T-cell (primary cell): ENCODE data around the gene MDP1. TPM values are rescaled to one million over a fixed set of nuclear protein-coding genes. Genes with fewer than 3 reads are reported as not detected.
A peak's percentile ranks its signal among the peaks of the same experiment; 100 is the strongest.

Experiments
- ATAC-seq, 4 experiments: fragments of 200-7000 bp in 3 of 4; fragments of 150-1000 bp in 1 of 4; cut with Tn5 transposase; replicated peaks in 1 of 4; 1 replicate in 3 of 4; 2 replicates in 1 of 4; pipeline ENCODE4 v1.10.0; 2021; ENCODE audit warnings: moderate library complexity in 3 of 4, mild to moderate bottlenecking in 2 of 4, moderate number of reproducible peaks in 1 of 4
- CTCF ChIA-PET, 2 donors: fragments of 300-600 bp; sonication (Branson Sonifier 250); formaldehyde crosslinking; loops; one replicate each; lab custom pipeline; 2022; ENCODE audit warnings: antibody characterized with exemption in 2 of 2; lab: Charles Lee
- POLR2A ChIA-PET, 2 donors: fragments of 300-600 bp; sonication (Branson Sonifier 250); formaldehyde crosslinking; loops; one replicate each; lab custom pipeline; 2022; ENCODE audit warnings: antibody characterized with exemption in 2 of 2; lab: Charles Lee
- DNase-seq, 35 experiments: peaks; one replicate each; pipeline versions ENCODE4 v3.0.0 to v3.0.0-alpha.2; 2013 to 2023
- H3K27ac ChIP-seq: one replicate; pipeline ENCODE4 v1.5.1; 2013; ENCODE audit warnings: low read length
- H3K27me3 ChIP-seq, 2 experiments: replicated peaks in 1 of 2; 1 replicate in 1 of 2; 2 replicates in 1 of 2; pipeline versions ENCODE4 v1.6.1 to v1.7.0; 2013; ENCODE audit warnings: low read length in 1 of 2, mixed read lengths in 1 of 2; ENCODE audit not compliant: control insufficient read depth in 2 of 2, insufficient read depth in 2 of 2; ENCODE audit errors: extremely low read depth in 1 of 2
- H3K36me3 ChIP-seq, 2 donors: 1 replicate in 1 of 2; 2 replicates in 1 of 2; pipeline versions ENCODE4 v1.6.1 to v1.7.0; 2013; ENCODE audit warnings: low read length in 1 of 2; ENCODE audit not compliant: control insufficient read depth in 2 of 2, insufficient read depth in 1 of 2; ENCODE audit errors: extremely low read depth in 1 of 2
- H3K4me1 ChIP-seq, 2 experiments: 1 replicate in 1 of 2; 2 replicates in 1 of 2; pipeline versions ENCODE4 v1.6.1 to v1.7.0; 2013; ENCODE audit warnings: low read length in 2 of 2, mixed read lengths in 1 of 2; ENCODE audit not compliant: insufficient read depth in 2 of 2, control insufficient read depth in 1 of 2; ENCODE audit errors: extremely low read depth in 1 of 2
- H3K4me3 ChIP-seq, 2 donors: 1 replicate in 1 of 2; 2 replicates in 1 of 2; pipeline versions ENCODE4 v1.5.1 to v1.7.0; 2013; ENCODE audit warnings: mild to moderate bottlenecking in 2 of 2, low read length in 1 of 2, moderate library complexity in 1 of 2; ENCODE audit not compliant: control insufficient read depth in 1 of 2; ENCODE audit errors: extremely low read depth in 1 of 2
- H3K9me3 ChIP-seq: 2 replicates; pipeline ENCODE4 v1.7.0; 2013
- H3K27ac Mint-ChIP-seq, 2 donors: one replicate each; pipeline ENCODE4 v1.8.0; 2020 to 2021; ENCODE audit warnings: mild to moderate bottlenecking in 2 of 2, mixed read lengths in 2 of 2
- H3K27me3 Mint-ChIP-seq, 2 donors: one replicate each; pipeline ENCODE4 v1.8.0; 2021 to 2022; ENCODE audit warnings: mixed read lengths in 2 of 2
- H3K36me3 Mint-ChIP-seq: one replicate; pipeline ENCODE4 v1.8.0; 2021; ENCODE audit warnings: mixed read lengths
- H3K4me1 Mint-ChIP-seq, 3 donors: one replicate each; pipeline ENCODE4 v1.8.0; 2020 to 2022; ENCODE audit warnings: mixed read lengths in 3 of 3, mild to moderate bottlenecking in 1 of 3
- H3K4me3 Mint-ChIP-seq, 3 donors: one replicate each; pipeline ENCODE4 v1.8.0; 2020 to 2022; ENCODE audit warnings: mild to moderate bottlenecking in 3 of 3, mixed read lengths in 3 of 3, moderate library complexity in 3 of 3
- H3K9me3 Mint-ChIP-seq, 3 donors: one replicate each; pipeline ENCODE4 v1.8.0; 2020 to 2022; ENCODE audit warnings: mixed read lengths in 3 of 3
- WGBS: methylation state at CpG from one replicate; pipeline ENCODE4 v1.1.5; 2013; ENCODE audit warnings: missing lambda C conversion rate; ENCODE audit not compliant: insufficient coverage; 5-methylcytosine and 5-hydroxymethylcytosine counted together
- total RNA-seq, 35 experiments: library from RNA in 6 of 35; stranded (reverse) in 6 of 35; fragments of 120-200 nt in 1 of 35; gene quantifications; one replicate each; pipeline versions ENCODE4 v1.2.1 to v1.2.4 and lab custom pipeline; 2013 to 2026

The MDP1 gene
- total RNA-seq, 5 donors from 2014 or later (not counting 1 experiment from before 2014, with no cell fraction given), result 7.2 to 17.5 (median 12.1) TPM

DNA sequence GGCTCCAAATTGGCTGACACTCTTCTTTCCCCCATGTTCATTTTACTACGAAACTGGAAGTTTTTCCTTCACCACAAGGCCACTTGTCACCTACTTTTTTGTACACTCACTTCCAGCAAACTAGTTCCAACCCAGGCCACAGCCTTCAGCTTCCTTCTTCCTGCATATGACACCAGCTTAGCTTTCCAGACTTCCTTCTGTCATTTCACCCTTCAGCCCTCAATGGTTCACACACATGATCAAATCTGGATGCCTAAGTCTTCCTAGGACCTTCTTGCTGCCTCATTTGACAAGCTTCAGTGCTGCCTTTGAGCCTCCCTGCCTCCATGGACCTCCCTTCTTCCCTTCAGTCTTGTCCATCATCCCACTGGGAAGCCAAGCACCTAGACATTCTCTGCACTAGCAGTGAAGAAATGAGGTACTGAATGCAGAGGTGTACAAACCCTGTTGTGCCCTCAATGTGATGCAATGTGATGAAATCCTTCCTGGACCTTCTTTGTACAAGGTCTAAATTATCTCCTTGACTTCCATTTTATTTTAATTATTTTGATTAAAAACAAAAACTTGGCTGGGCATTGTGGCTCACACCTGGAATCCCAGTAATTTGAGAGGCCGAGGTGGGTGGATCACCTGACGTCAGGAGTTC is 48.3 kb downstream of the MDP1 start:
- H3K27me3 Mint-ChIP-seq, result no peaks in the 10 kb centered on the region

GRCh38 chr14:24165785-24166184 is 50.1 kb downstream of the MDP1 start:
- H3K27ac Mint-ChIP-seq, result peak overlapping the region; percentile 61 to 68

More for the DNA sequence above, 48.3 kb downstream of the MDP1 start:
- H3K27me3 ChIP-seq, result no peaks in the 10 kb centered on the region
- H3K36me3 ChIP-seq, result peaks cover 18 to 58% of the 10 kb centered on the region in 2 donors
- Mint-ChIP-seq H3K4me1 (peaks cover 51 to 67% (median 65%) of the 10 kb centered on the region in 3 donors), H3K36me3 (peaks cover 53% of the 10 kb centered on the region), H3K4me3 (no peak overlapping the region), H3K27ac (peak overlapping the region in 1 of 2 donors; percentile 76), H3K9me3 (no peaks in the 10 kb centered on the region)
- H3K9me3 ChIP-seq, result no peaks in the 10 kb centered on the region
- H3K4me3 ChIP-seq, result no peak overlapping the region
- CTCF ChIA-PET, result no interaction called here
- 85% methylated on average over 3 of the region's 3 CpGs for WGBS
- DNase-seq (no peak), ATAC-seq (no peak)
- H3K4me1 ChIP-seq, result peaks cover 6 to 58% of the 10 kb centered on the region in 2 experiments
- no peak overlapping the region for H3K27ac ChIP-seq
- POLR2A ChIA-PET, result no interaction called here

DNA sequence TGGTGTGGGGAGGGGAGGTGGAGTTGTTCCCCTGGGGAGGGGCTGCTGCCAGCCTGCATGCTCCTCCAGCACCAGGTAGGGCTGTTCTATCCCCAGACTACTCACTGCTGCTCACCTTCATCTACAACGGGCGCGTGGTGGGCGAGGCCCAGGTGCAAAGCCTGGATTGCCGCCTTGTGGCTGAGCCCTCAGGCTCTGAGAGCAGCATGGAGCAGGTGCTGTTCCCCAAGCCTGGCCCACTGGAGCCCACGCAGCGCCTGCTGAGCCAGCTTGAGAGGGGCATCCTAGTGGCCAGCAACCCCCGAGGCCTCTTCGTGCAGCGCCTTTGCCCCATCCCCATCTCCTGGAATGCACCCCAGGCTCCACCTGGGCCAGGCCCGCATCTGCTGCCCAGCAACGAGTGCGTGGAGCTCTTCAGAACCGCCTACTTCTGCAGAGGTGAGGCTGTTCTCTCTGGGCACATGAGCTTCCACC is 51.3 kb downstream of the MDP1 start:
- H3K9me3 Mint-ChIP-seq, result no peaks in the 10 kb centered on the region
- H3K27me3 Mint-ChIP-seq, result no peaks in the 10 kb centered on the region
- H3K4me3 Mint-ChIP-seq, result peak overlapping the region; percentile 39 to 92 (median 52)
- H3K4me1 Mint-ChIP-seq, result peaks cover 62 to 71% (median 69%) of the 10 kb centered on the region in 3 donors
- no peak overlapping the region for H3K4me3 ChIP-seq
- H3K27ac ChIP-seq, result no peak overlapping the region
- no peak for ATAC-seq
- peaks cover 62% of the 10 kb centered on the region for H3K36me3 Mint-ChIP-seq
- whole genome bisulfite sequencing, result 91% methylated on average over 14 of the region's 14 CpGs
- peaks cover 22 to 63% of the 10 kb centered on the region in 2 donors for H3K36me3 ChIP-seq
- ChIA-PET CTCF (interaction anchor here in 1 of 2 donors (0.6 kb wide), 1 partner anchor 221 kb away, joined by 4 read pairs; no protein-coding TSS in a partner anchor), POLR2A (interaction anchor here in 1 of 2 donors (1.0 kb wide), 1 partner anchor 16 kb away, joined by 3 read pairs; no protein-coding TSS in a partner anchor)
- peaks cover 8 to 61% of the 10 kb centered on the region in 2 experiments for H3K4me1 ChIP-seq
- H3K27me3 ChIP-seq, result no peaks in the 10 kb centered on the region
- no peaks in the 10 kb centered on the region for H3K9me3 ChIP-seq
- H3K27ac Mint-ChIP-seq, result peak overlapping the region; percentile 79 to 99
- no peak for DNase-seq

More at GRCh38 chr14:24165785-24166184, 50.1 kb downstream of the MDP1 start:
- H3K4me1 ChIP-seq, result peaks cover 5 to 54% of the 10 kb centered on the region in 2 experiments
- Mint-ChIP-seq H3K36me3 (peaks cover 59% of the 10 kb centered on the region), H3K27me3 (no peaks in the 10 kb centered on the region), H3K9me3 (no peaks in the 10 kb centered on the region), H3K4me3 (peak overlapping the region in 1 of 3 donors; percentile 92), H3K4me1 (peaks cover 54 to 70% (median 68%) of the 10 kb centered on the region in 3 donors)
- no peak overlapping the region for H3K27ac ChIP-seq
- H3K9me3 ChIP-seq, result no peaks in the 10 kb centered on the region
- DNase-seq (no peak), ATAC-seq (no peak)
- ChIA-PET POLR2A (interaction anchor here in 1 of 2 donors (0.5 kb wide), 1 partner anchor 44 kb away, joined by 5 read pairs; no protein-coding TSS in a partner anchor), CTCF (no interaction called here)
- H3K36me3 ChIP-seq, result peaks cover 18 to 59% of the 10 kb centered on the region in 2 donors
- 100% methylated on average over 1 of the region's 5 CpGs for WGBS
- H3K27me3 ChIP-seq, result no peaks in the 10 kb centered on the region
- no peak overlapping the region for H3K4me3 ChIP-seq

Other genes starting within 250 kb of the MDP1 start
- 10 to 100 TPM; 14.0 to 21.9 (median 16.4) TPM for gene DHRS4L2, start 227.1 kb downstream of the MDP1 start, total RNA-seq
- 1 to 10 TPM in 1 of 5 donors, under 1 TPM in 4; 0.38 to 1.9 (median 0.59) TPM for gene CARMIL3, start 164.1 kb downstream of the MDP1 start, total RNA-seq
- gene CPNE6, start 144.5 kb downstream of the MDP1 start, total RNA-seq, result not detected
- 10 to 100 TPM; 11.8 to 35.5 (median 29.4) TPM for gene PCK2, start 121.8 kb downstream of the MDP1 start, total RNA-seq
- gene DCAF11, start 101.3 kb downstream of the MDP1 start, total RNA-seq, result 10 to 100 TPM; 78.5 to 94.1 (median 89.6) TPM
- gene NRL, start 101.1 kb downstream of the MDP1 start, total RNA-seq, result 1 to 10 TPM; 1.9 to 3.7 (median 3.4) TPM
- 1 to 10 TPM; 2.5 to 3.5 (median 3.2) TPM for gene FITM1, start 85.4 kb downstream of the MDP1 start, total RNA-seq
- gene PSME1, start 79.9 kb downstream of the MDP1 start, total RNA-seq, result 100 to 1,000 TPM; 221 to 291 (median 259) TPM
- gene EMC9, start 74.5 kb downstream of the MDP1 start, total RNA-seq, result 10 to 100 TPM in 3 of 5 donors, 1 to 10 TPM in 2; 9.3 to 29.8 (median 20.8) TPM
- gene PSME2, start 69.5 kb downstream of the MDP1 start, total RNA-seq, result 100 to 1,000 TPM; 130 to 192 (median 159) TPM
- gene RNF31, start 68.6 kb downstream of the MDP1 start, total RNA-seq, result 100 to 1,000 TPM in 3 of 5 donors, 10 to 100 TPM in 2; 67.7 to 131 (median 100) TPM
- gene IRF9, start 54.8 kb downstream of the MDP1 start, total RNA-seq, result 100 to 1,000 TPM; 201 to 285 (median 215) TPM
- gene REC8, start 44.0 kb downstream of the MDP1 start, total RNA-seq, result 10 to 100 TPM; 32.4 to 82.5 (median 41.5) TPM
- 10 to 100 TPM; 34.4 to 53.4 (median 39.6) TPM for gene IPO4, start 27.2 kb downstream of the MDP1 start, total RNA-seq
- 10 to 100 TPM; 19.0 to 29.5 (median 21.8) TPM for gene TM9SF1, start 20.6 kb downstream of the MDP1 start, total RNA-seq
- gene TSSK4, start 10.4 kb downstream of the MDP1 start, total RNA-seq, result 1 to 10 TPM in 2 of 5 donors, under 1 TPM in 3; 0.35 to 1.4 (median 0.44) TPM
- gene CHMP4A, start 2.6 kb downstream of the MDP1 start, total RNA-seq, result 10 to 100 TPM; 81.9 to 99.6 (median 92.8) TPM
- 100 to 1,000 TPM in 4 of 5 donors, 10 to 100 TPM in 1; 92.1 to 107 (median 101) TPM for gene NEDD8, start 16.3 kb upstream of the MDP1 start, total RNA-seq
- gene GMPR2, start 16.9 kb upstream of the MDP1 start, total RNA-seq, result 10 to 100 TPM; 53.8 to 81.2 (median 64.0) TPM
- 100 to 1,000 TPM; 119 to 160 (median 139) TPM for gene TINF2, start 26.6 kb upstream of the MDP1 start, total RNA-seq
- gene TGM1, start 47.1 kb upstream of the MDP1 start, total RNA-seq, result 10 to 100 TPM in 2 of 5 donors, 1 to 10 TPM in 3; 4.9 to 13.5 (median 9.4) TPM
- gene RABGGTA, start 55.5 kb upstream of the MDP1 start, total RNA-seq, result 10 to 100 TPM; 49.3 to 66.5 (median 62.4) TPM
- gene DHRS1, start 83.7 kb upstream of the MDP1 start, total RNA-seq, result 10 to 100 TPM; 34.2 to 47.6 (median 39.1) TPM
- gene NOP9, start 83.8 kb upstream of the MDP1 start, total RNA-seq, result 10 to 100 TPM; 29.7 to 33.2 (median 30.8) TPM
- gene CIDEB, start 91.9 kb upstream of the MDP1 start, total RNA-seq, result 10 to 100 TPM; 13.0 to 22.8 (median 20.8) TPM
- gene LTB4R2, start 94.1 kb upstream of the MDP1 start, total RNA-seq, result 10 to 100 TPM; 18.6 to 25.2 (median 20.3) TPM
- gene LTB4R, start 95.4 kb upstream of the MDP1 start, total RNA-seq, result 10 to 100 TPM; 17.0 to 29.0 (median 18.0) TPM
- gene ADCY4, start 119.0 kb upstream of the MDP1 start, total RNA-seq, result 10 to 100 TPM in 1 of 5 donors, 1 to 10 TPM in 4; 7.8 to 10.4 (median 8.5) TPM
- 10 to 100 TPM; 26.2 to 68.3 (median 59.2) TPM for gene RIPK3, start 123.9 kb upstream of the MDP1 start, total RNA-seq
- under 1 TPM in 4 of 5 donors, not detected in 1; 0.16 to 0.82 (median 0.39) TPM for gene NFATC4, start 152.1 kb upstream of the MDP1 start, total RNA-seq
- gene NYNRIN, start 182.9 kb upstream of the MDP1 start, total RNA-seq, result under 1 TPM; 0.28 to 0.95 (median 0.61) TPM
- gene CBLN3, start 213.6 kb upstream of the MDP1 start, total RNA-seq, result 10 to 100 TPM in 1 of 5 donors, 1 to 10 TPM in 4; 3.9 to 13.5 (median 5.0) TPM
- gene KHNYN, start 213.9 kb upstream of the MDP1 start, total RNA-seq, result 100 to 1,000 TPM; 126 to 166 (median 146) TPM
- 100 to 1,000 TPM in 3 of 5 donors, 10 to 100 TPM in 2; 79.6 to 154 (median 109) TPM for gene SDR39U1, start 226.7 kb upstream of the MDP1 start, total RNA-seq